SK-N-MC (cell line): ENCODE data around the gene AMACR.

Experiments used
- DNase-seq: peaks from one replicate; pipeline ENCODE4 v3.0.0-alpha.2; 2011; ENCODE audit warnings: low read depth, low spot score
- H3K27ac ChIP-seq: fragments of 200-600 bp; sonication (generic); 2 replicates; pipeline ENCODE4 v1.5.1; 2016; ENCODE audit warnings: mixed run types
- H3K36me3 ChIP-seq: fragments of 200-600 bp; sonication (generic); 2 replicates; pipeline ENCODE4 v1.6.1; 2017; ENCODE audit warnings: antibody characterized with exemption, low read length, mixed read lengths; ENCODE audit not compliant: insufficient read depth
- H3K4me3 ChIP-seq: fragments of 200-600 bp; sonication (generic); 2 replicates; pipeline ENCODE4 v1.5.1; 2016
- H3K9ac ChIP-seq: fragments of 200-600 bp; sonication (generic); 2 replicates; pipeline ENCODE4 v1.8.0; 2017; ENCODE audit warnings: mixed run types, mixed read lengths; ENCODE audit not compliant: insufficient read length
- H3K9me3 ChIP-seq: fragments of 200-600 bp; sonication (generic); 2 replicates; pipeline ENCODE4 v1.6.1; 2017; ENCODE audit warnings: low read depth, mild to moderate bottlenecking, antibody characterized with exemption, low read length, moderate library complexity, mixed read lengths
- EZH2 ChIP-seq: fragments of 200-600 bp; sonication (generic); IDR thresholded peaks from one replicate; pipeline ENCODE4 v1.6.1; 2017; ENCODE audit warnings: antibody characterized with exemption
- FOXP2 ChIP-seq: optimal IDR thresholded peaks from 2 replicates; pipeline ENCODE3; 2011; ENCODE audit warnings: mild to moderate bottlenecking, moderate library complexity; ENCODE audit not compliant: insufficient read depth; ENCODE audit errors: extremely low read length, control extremely low read depth
- POLR2AphosphoS5 ChIP-seq: IDR thresholded peaks from 2 replicates; pipeline ENCODE4 v1.6.1; 2012; ENCODE audit warnings: mild to moderate bottlenecking, low read depth, low read length, borderline replicate concordance

AMACR gene

DNA sequence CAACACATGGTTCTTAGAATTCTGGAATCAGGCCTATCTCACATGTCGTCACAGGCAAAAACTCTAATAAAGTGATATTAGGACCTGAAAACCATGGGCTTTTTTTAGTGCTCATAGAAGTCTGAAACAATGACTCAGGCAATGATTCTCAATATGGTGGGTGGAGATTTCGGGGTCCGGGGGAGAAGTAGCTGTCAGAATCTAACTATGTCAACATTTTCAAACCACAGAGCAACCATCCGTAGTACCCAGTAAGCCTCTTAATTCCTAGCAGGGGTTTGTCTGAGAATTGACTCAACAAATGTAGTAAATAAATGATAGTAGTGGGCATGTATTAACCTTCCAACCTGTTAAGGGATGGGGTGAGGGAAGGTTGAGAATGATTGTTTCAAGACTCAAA, 2.6 kb downstream of the AMACR start:
- H3K36me3 ChIP-seq, result peaks cover 20% of the 10 kb centered on the region
- TF ChIP-seq EZH2, result no peak
- no peak for TF ChIP-seq POLR2AphosphoS5
- TF ChIP-seq FOXP2, result no peak
- no peaks in the 10 kb centered on the region for H3K9me3 ChIP-seq
- no peak overlapping the region for H3K9ac ChIP-seq
- no peak overlapping the region for H3K4me3 ChIP-seq
- DNase-seq, result no peak
- H3K27ac ChIP-seq, result no peak overlapping the region

DNA sequence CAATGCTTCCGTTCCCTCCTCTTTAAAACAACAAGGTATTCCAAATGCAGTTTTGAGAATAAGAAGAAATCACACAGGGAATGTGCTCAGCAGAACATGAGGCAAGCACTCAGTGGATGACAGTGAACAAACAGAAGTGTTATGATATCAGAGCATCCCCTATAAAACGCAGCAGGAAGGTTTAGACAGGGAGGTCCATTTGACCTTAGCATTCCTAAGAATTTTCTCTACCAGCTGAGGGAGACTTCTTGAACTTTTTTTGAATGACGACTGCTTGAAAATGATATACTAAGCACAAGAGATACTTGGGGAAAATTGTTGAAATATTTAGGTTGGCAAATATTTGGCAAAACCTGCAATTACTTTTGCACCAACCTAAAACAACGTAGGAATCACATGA, 3.9 kb downstream of the AMACR start:
- no peak overlapping the region for H3K9ac ChIP-seq

DNA sequence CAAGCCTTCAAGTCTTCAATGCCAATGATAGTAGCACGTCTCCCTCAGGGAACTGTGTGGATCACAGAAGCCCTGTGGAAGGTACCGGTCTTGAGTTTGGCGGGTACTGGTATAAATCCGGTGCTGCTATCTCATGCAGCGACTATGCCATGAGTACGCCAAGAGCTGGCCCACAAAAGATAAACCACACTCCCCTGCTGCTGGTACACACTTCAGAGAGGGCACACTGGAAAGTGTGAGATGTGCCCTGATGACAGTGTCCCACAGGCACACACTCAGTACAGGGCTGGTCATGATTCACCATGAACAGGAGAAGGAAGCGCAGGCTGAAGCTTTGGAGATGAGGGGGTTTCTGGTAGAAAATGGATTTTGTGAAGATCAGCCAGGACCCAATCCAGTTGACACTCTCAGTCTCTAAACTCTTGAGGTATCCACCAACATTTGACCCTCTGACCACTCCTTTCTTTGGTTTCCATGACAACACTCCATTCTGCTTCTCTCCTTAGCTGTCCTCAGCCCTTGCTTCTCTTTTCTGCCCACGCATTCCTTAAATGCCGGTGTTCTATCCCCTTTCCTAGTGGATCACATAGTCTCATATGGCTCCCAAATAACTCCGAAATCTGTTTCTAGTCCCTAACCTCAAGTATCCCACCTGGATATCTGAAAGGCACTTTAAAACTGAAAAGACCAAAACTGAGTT, 5.1 kb downstream of the AMACR start:
- no peak for DNase-seq
- no peak overlapping the region for H3K4me3 ChIP-seq
- TF ChIP-seq EZH2 (no peak), FOXP2 (no peak), POLR2AphosphoS5 (no peak)
- H3K36me3 ChIP-seq, result peaks cover 27% of the 10 kb centered on the region
- no peak overlapping the region for H3K9ac ChIP-seq
- no peak overlapping the region for H3K27ac ChIP-seq
- no peaks in the 10 kb centered on the region for H3K9me3 ChIP-seq

More for the DNA sequence above, 3.9 kb downstream of the AMACR start:
- TF ChIP-seq POLR2AphosphoS5 (no peak), EZH2 (no peak), FOXP2 (no peak)
- DNase-seq, result no peak
- Histone ChIP-seq H3K36me3 (peaks cover 20% of the 10 kb centered on the region), H3K27ac (no peak overlapping the region), H3K4me3 (no peak overlapping the region), H3K9me3 (no peaks in the 10 kb centered on the region)

DNA sequence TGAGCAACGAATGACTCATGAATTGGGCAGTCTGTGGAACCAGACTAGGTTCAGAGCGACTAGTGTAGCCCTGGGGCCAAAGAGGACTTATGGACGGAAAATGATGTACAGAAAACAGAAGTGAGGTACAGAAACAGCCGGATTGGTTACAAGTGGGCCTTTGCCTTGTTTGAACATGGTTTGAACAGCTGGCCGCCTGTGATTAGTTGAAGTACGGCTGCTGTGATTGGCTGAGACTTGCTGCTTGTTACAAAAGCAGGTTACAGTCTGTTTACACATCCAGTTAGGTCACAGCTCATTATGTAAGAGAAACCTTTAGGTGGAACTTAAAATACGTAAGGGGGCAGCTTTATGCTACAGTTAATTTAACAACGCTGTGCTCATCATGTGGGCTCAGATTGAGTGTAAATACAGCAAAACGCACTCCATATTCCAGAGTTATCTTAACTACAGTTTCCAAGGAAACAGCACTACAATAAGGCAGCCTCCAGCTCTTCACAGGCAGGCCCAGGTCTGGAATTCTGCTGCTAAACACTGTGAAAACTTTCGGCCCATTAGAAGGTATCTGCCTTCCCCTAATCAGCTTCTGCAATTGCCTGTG, 6.5 kb downstream of the AMACR start:
- Histone ChIP-seq H3K36me3 (peaks cover 32% of the 10 kb centered on the region), H3K9me3 (no peaks in the 10 kb centered on the region), H3K9ac (no peak overlapping the region), H3K27ac (no peak overlapping the region), H3K4me3 (no peak overlapping the region)
- no peak for DNase-seq
- TF ChIP-seq POLR2AphosphoS5 (no peak), EZH2 (no peak)

DNA sequence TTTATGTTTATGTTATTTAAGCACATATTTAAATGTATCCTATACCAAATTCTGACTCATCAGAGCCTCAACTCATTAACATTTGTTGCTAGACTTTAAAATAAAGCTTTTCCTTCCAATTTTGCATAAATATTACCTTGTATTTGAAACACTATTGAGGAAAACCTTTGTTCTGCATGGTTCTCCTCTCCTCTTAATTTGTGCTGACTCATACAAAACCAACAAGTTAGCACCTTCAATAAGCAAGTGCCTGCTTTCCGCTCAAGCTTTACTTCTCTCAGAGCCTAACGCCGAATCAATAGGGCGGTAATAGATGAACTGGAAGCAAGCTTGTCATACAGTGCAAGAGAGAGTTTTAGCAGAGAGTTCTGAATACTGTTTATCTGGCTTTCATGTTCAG, 7.9 kb downstream of the AMACR start:
- Histone ChIP-seq H3K9me3 (no peaks in the 10 kb centered on the region), H3K27ac (peak overlapping the region; percentile 29; the same call in 1 of the 2 replicates), H3K9ac (no peak overlapping the region), H3K36me3 (peaks cover 24% of the 10 kb centered on the region), H3K4me3 (no peak overlapping the region)
- DNase-seq, result no peak
- TF ChIP-seq EZH2 (no peak), FOXP2 (no peak), POLR2AphosphoS5 (no peak)

DNA sequence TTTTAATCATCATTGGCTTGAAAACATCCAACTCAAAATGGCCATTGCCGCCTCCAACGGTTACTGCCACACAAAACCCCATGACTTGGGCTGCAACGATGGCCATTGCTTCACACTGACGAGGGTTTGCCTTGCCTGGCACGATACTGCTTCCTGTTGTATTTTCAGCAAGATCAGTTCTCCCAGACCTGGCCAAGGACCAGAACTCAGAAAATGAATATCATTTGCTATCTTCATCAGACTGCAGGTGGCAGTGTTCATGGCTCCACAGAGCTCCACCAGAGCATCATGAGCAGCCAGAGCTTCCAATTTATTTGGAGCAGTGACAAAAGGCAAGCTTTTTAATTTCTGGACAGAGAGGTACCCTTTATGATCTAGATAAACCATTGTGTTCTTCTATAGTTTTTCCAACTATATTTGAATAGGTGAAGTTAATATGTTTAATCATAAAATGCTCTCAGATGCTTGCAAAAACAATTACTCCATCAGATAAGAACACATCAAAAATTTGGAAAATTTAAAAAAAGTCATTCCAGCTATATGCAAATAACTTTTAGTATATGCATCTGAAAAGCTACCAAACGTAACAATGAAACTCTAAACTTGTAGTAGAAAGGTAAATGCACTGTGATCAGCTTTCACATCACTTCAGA, 10.4 kb downstream of the AMACR start:
- TF ChIP-seq POLR2AphosphoS5, result no peak
- TF ChIP-seq EZH2, result no peak
- no peak for TF ChIP-seq FOXP2
- no peak for DNase-seq
- no peak overlapping the region for H3K9ac ChIP-seq
- no peak overlapping the region for H3K27ac ChIP-seq
- H3K36me3 ChIP-seq, result peaks cover 16% of the 10 kb centered on the region
- no peak overlapping the region for H3K4me3 ChIP-seq
- H3K9me3 ChIP-seq, result no peaks in the 10 kb centered on the region

DNA sequence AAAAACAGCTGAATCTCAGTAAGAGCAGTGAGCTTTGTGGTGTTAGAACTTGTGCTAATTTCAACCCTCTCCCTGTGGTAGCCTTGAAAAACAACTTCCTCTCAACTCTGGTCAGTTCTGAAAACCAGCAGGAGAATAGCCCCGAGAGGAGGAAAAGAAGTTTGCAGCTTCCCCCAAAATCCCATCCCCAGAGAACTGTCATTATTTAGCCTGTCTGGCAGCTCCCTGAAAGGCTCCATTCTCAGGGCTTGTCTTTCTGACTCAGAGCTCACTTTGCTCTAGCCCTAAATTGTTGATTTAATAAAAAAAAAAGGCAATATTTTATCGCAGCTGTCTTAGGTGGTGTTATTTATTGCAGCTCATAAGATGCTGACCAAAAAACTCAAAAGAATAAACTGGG, 12.0 kb downstream of the AMACR start:
- no peak for DNase-seq
- Histone ChIP-seq H3K36me3 (peaks cover 16% of the 10 kb centered on the region), H3K4me3 (no peak overlapping the region), H3K9ac (peak overlapping the region; percentile 42), H3K27ac (no peak overlapping the region), H3K9me3 (no peaks in the 10 kb centered on the region)
- TF ChIP-seq FOXP2, result no peak
- no peak for TF ChIP-seq POLR2AphosphoS5
- TF ChIP-seq EZH2, result no peak

DNA sequence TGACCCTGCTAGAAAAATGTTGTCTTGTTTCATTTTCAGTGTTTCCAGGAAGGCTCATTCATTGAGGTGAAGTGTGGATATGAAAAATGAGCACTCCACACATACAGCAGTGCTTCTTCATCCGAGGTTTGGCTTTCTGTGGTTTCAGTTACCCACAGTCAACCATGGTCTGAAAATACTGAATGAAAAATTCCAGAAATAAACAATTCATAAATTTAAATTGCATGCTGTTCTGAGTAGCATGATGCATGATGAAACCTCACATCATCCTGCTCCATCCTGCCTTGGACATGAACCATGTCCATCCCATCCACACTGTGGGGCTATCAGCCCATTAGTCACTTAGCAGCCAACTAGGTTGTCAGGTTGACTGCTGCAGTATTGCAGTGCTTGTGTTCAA, 13.0 kb downstream of the AMACR start:
- Histone ChIP-seq H3K9me3 (no peaks in the 10 kb centered on the region), H3K27ac (no peak overlapping the region), H3K9ac (no peak overlapping the region), H3K4me3 (no peak overlapping the region), H3K36me3 (peaks cover 16% of the 10 kb centered on the region)
- TF ChIP-seq POLR2AphosphoS5 (no peak), EZH2 (no peak), FOXP2 (no peak)
- no peak for DNase-seq

DNA sequence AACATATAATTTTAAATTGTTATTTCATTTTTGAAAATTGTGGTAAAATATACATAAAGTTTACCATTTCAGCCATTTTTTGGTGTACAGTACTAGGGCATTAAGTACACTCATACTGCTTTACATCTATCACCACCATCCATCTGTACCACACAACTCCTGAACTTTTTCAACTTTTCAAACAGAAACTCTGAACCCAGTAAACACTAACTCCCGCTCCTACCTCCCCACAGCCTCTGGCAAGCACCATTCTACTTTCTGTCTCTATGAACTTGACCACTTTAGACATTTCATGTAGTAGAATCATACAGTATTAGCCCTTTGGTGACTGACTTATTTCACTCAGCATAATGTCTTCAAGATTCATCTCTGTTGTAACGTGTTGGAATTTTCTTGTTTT, 15.0 kb downstream of the AMACR start:
- Histone ChIP-seq H3K9ac (no peak overlapping the region), H3K9me3 (no peaks in the 10 kb centered on the region), H3K36me3 (peaks cover 25% of the 10 kb centered on the region), H3K4me3 (no peak overlapping the region), H3K27ac (no peak overlapping the region)
- no peak for DNase-seq
- TF ChIP-seq EZH2, result no peak
- TF ChIP-seq POLR2AphosphoS5, result no peak
- no peak for TF ChIP-seq FOXP2
